RWPE1 (cell line): Measurements from ENCODE around the gene OGFRL1.

Experiments used
- CTCF ChIA-PET: fragments of 350-600 bp; sonication (Branson Sonifier 250); formaldehyde crosslinking; extraction: SDS; loops from one replicate; lab custom pipeline; 2021; lab: Yijun Ruan, JAX
- POLR2A ChIA-PET: fragments of 400-600 bp; formaldehyde crosslinking; extraction: SDS; loops from one replicate; lab custom pipeline; 2020; ENCODE audit warnings: antibody characterized with exemption; ENCODE audit not compliant: low non-redundant PET; lab: Yijun Ruan, JAX
- DNase-seq: peaks from one replicate; pipeline ENCODE4 v3.0.0; 2012; ENCODE audit warnings: low spot score
- H3K27ac ChIP-seq: fragments of 450-650 bp; 2 replicates; pipeline ENCODE4 v1.5.1; 2017
- TF ChIP-seq, protein P1 (sequence below): fragments of 450-650 bp; conservative IDR thresholded peaks from 2 replicates; pipeline ENCODE4 v1.5.1; 2017; ENCODE audit warnings: low read depth, mild to moderate bottlenecking

The OGFRL1 gene

DNA sequence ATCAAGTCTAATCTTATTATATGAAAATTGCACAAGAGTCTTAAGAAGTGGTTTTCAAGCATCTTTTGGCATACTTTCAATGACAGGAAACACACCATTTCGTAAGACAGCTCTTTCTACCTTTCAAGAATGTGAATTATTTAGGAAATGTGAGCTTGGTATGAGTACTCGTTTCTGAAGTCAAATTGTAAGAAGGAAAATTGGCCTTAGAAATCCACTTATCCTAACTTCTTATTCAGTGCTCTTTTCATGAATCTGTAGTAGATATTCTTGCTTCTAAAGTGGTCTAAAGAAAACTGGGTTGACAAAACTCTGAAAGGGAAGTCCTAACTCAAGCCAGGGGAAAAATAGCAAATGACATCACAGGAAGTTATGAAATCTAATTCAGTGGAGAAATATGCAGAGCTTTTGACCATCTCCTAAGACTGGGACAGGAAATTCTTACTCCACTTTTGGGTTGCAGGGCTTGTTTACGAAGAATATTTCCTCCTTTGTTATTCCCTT, 38.5 kb upstream of the OGFRL1 start:
- DNase-seq = peak; percentile 38
- H3K27ac ChIP-seq = no peak overlapping the region
- ChIA-PET CTCF (interaction anchor here (0.7 kb wide), 2 partner anchors 28 to 281 kb away, joined by 3 read pairs; no protein-coding TSS in a partner anchor), POLR2A (no interaction called here)
- TF ChIP-seq, protein P1, sequence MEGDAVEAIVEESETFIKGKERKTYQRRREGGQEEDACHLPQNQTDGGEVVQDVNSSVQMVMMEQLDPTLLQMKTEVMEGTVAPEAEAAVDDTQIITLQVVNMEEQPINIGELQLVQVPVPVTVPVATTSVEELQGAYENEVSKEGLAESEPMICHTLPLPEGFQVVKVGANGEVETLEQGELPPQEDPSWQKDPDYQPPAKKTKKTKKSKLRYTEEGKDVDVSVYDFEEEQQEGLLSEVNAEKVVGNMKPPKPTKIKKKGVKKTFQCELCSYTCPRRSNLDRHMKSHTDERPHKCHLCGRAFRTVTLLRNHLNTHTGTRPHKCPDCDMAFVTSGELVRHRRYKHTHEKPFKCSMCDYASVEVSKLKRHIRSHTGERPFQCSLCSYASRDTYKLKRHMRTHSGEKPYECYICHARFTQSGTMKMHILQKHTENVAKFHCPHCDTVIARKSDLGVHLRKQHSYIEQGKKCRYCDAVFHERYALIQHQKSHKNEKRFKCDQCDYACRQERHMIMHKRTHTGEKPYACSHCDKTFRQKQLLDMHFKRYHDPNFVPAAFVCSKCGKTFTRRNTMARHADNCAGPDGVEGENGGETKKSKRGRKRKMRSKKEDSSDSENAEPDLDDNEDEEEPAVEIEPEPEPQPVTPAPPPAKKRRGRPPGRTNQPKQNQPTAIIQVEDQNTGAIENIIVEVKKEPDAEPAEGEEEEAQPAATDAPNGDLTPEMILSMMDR = no peak

DNA sequence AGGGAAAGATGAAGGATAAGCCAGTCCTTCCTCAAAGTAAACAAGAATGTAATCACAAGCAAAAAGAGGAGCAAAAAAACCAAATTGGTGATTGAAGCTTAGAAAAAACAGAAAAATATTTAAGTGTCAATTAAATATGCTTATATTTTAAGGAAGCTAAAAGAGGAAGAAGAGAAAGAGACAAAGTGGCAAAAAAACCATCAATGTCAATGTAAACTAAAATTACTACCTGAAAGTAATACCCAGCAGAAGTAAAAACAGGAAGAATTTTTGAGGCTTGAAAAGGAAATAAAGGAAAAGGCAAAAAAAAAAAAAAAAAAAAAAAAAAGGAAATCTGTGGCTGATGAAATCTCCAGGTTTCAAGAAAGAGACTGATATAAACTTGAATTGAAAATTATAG, 36.2 kb upstream of the OGFRL1 start:
- ChIA-PET POLR2A (no interaction called here), CTCF (no interaction called here)

DNA sequence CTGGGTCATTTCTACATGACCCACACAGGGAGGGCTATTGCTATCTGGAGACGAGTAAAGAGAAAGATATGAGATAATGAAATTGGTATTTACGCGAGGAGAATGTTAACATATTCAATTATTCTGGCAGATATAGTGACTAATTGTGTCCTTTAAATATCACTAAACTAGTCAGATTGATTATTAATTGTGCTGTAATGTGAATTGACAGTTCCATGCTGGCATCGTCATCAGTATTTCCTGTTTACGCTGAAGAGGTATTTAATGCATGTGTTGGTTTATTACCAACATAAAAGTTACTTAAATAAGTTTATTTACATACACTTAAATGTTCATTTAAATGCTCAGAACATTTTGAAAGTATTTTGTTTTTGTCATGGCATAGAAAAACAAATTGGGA, 35.7 kb upstream of the OGFRL1 start:
- POLR2A ChIA-PET = no interaction called here
- CTCF ChIA-PET = no interaction called here
- H3K27ac ChIP-seq = no peak overlapping the region
- TF ChIP-seq, protein P1 = no peak
- no peak for DNase-seq

More for the DNA sequence above, 36.2 kb upstream of the OGFRL1 start:
- no peak for DNase-seq
- TF ChIP-seq, protein P1 = no peak
- no peak overlapping the region for H3K27ac ChIP-seq

DNA sequence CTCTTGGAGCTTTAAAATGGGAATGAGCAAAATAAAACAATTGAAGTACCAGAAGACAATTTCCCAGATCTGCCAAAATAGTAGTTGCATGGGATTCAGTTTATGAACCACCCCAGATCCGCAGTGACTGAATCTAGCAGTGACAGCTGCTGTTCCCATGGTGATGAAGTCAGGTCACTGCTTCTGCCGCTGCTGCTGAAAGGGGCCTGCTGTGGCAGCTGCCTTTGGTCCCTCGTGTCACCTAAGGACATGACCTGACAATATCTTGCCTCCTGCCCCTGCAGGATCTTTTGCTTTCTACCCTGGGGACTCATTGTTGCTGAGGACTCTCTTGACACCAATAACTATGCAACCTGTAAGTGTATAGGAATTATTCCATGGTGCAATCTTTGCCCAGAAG, 34.3 kb upstream of the OGFRL1 start:
- ChIA-PET CTCF (no interaction called here), POLR2A (no interaction called here)
- TF ChIP-seq, protein P1 = no peak
- no peak overlapping the region for H3K27ac ChIP-seq
- no peak for DNase-seq

- DNase-seq = no peak
- ChIA-PET POLR2A (no interaction called here), CTCF (interaction anchor here (0.6 to 0.7 kb wide), 2 partner anchors 815 to 1095 kb away, joined by 3 read pairs; no protein-coding TSS in a partner anchor)
- no peak overlapping the region for H3K27ac ChIP-seq
- TF ChIP-seq, protein P1 = no peak
These were observed 30.3 kb upstream of the OGFRL1 start for GRCh38 chr6:71258078-71258866.

DNA sequence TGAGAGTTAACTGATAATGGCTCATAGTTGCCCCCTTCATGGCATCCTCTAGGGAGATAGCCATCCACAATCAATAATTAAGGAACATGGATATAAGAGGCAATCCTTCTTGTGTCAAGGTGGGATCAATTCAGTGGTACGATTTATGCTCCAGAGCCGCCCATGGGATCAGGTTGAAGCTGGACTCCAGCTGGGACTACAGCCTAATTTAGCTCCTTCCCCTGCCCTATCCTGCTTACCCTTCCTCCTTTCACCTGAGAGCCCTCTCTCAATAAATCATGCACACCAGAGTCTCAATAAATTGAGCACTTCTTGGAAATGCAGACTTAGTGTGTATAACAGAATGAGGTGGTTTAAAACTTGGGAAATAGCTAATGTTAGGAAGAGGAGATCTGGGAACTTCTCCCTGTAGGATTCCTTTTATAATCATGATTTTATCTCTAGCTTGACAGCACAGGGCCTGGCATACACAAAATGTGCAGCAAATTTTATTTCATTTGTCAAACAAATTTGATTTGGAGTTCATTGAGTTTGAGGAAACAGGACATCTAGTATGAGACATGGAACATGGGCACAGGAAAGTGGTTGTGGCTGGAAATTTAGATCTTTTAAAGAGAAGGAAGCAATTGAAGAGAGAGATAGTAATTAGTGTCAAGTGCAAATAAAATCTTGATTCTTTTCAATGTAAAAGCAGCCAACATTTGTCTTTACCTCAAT, 28.6 kb upstream of the OGFRL1 start:
- DNase-seq = no peak
- ChIA-PET POLR2A (no interaction called here), CTCF (no interaction called here)
- TF ChIP-seq, protein P1 = no peak
- H3K27ac ChIP-seq = no peak overlapping the region
